Coronary artery (tissue), 2 donors: ENCODE results near the gene TENT5A.
"Not testable (repeated sequence)": the region's sequence is repeated elsewhere in the genome, so short reads cannot be mapped to it uniquely, and the experiment has no call there.

Source experiments
- DNase-seq: peaks from one replicate; pipeline ENCODE4 v3.0.0-alpha.2; 2017; ENCODE audit warnings: low spot score
- H3K27ac ChIP-seq, 2 donors: fragments of 200-600 bp; sonication (generic); one replicate each; pipeline ENCODE4 v1.5.1; 2016 to 2019
- H3K4me3 ChIP-seq: fragments of 200-600 bp; sonication (generic); 2 replicates; pipeline ENCODE4 v1.5.1; 2016; ENCODE audit warnings: mild to moderate bottlenecking, moderate library complexity
- CTCF ChIP-seq: fragments of 200-600 bp; sonication (generic); IDR thresholded peaks from one replicate; pipeline ENCODE4 v1.5.1; 2019; ENCODE audit warnings: antibody characterized with exemption

The TENT5A gene

DNA sequence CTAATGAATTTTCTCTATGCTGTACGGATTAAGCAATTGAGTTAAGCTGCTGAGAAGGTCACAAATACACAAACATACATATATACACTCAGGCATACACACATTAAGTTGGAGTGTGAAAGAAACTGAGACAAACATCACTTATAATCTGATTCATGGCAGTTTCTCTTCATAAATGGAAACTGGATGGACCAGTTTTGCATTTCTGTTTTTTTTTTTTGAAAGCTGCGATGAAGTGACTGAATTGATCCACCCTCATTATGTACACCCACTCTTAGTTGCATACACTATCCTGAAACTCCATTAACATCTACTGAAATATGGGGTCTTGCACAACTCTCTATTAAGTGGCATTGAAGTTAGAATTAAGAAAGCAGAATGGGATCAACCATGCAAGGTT, 32.9 kb upstream of the TENT5A start:
- DNase-seq = no peak
- Histone ChIP-seq H3K4me3 (no peak overlapping the region), H3K27ac (no peak overlapping the region)
- TF ChIP-seq CTCF = no peak

- DNase-seq = no peak
- Histone ChIP-seq H3K4me3 (no peak overlapping the region), H3K27ac (no peak overlapping the region)
- TF ChIP-seq CTCF = no peak
These were observed 31.4 kb upstream of the TENT5A start for GRCh38 chr6:81783893-81784292.

DNA sequence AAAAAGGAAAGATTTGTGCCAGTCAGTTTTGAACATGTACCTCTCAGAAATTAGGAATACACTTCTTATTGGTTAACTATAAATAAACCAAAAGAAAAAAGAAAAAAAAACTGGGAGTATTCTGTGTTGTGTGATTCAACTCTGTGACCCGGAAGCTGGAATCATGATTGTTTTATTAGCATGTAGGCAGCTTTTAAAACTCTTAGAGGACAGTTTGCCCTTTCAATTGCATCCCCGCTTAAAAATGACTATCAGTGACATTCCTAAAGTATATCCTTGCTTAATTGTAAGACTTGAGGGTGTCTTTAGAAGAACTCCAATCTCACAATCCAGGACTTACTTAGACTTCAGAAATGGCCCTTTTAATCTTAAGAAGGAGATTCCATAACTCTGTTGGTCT, 29.1 kb upstream of the TENT5A start:
- no peak overlapping the region for H3K27ac ChIP-seq
- TF ChIP-seq CTCF = no peak
- no peak for DNase-seq
- no peak overlapping the region for H3K4me3 ChIP-seq

- TF ChIP-seq CTCF = no peak
- H3K4me3 ChIP-seq = no peak overlapping the region
These were observed 25.2 kb upstream of the TENT5A start for GRCh38 chr6:81777586-81778268.

GRCh38 chr6:81776219-81776618, 23.7 kb upstream of the TENT5A start:
- not testable (repeated sequence) for H3K27ac ChIP-seq, H3K4me3 ChIP-seq, DNase-seq

More at GRCh38 chr6:81777586-81778268, 25.2 kb upstream of the TENT5A start:
- DNase-seq = no peak
- no peak overlapping the region for H3K27ac ChIP-seq

GRCh38 chr6:81774542-81774941, 22.1 kb upstream of the TENT5A start:
- H3K4me3 ChIP-seq = no peak overlapping the region
- TF ChIP-seq CTCF = no peak
- DNase-seq = no peak
- H3K27ac ChIP-seq = no peak overlapping the region

- TF ChIP-seq CTCF = no peak
- H3K27ac ChIP-seq = no peak overlapping the region
- H3K4me3 ChIP-seq = no peak overlapping the region
- no peak for DNase-seq
These were observed 21.4 kb upstream of the TENT5A start for GRCh38 chr6:81773887-81774286.
